HG02571 (cell line): ENCODE results near the gene TYW1B.
A peak's percentile ranks its signal among the peaks of the same experiment; 100 is the strongest.
"Not testable (repeated sequence)": the region's sequence is repeated elsewhere in the genome, so short reads cannot be mapped to it uniquely, and the experiment has no call there.

Experiments
- ATAC-seq: cut with Tn5 transposase; IDR thresholded peaks from one replicate; pipeline ENCODE4 v1.9.1; 2021; ENCODE audit warnings: mild to moderate bottlenecking, moderate library complexity; ENCODE audit not compliant: unreplicated experiment

The TYW1B gene

DNA sequence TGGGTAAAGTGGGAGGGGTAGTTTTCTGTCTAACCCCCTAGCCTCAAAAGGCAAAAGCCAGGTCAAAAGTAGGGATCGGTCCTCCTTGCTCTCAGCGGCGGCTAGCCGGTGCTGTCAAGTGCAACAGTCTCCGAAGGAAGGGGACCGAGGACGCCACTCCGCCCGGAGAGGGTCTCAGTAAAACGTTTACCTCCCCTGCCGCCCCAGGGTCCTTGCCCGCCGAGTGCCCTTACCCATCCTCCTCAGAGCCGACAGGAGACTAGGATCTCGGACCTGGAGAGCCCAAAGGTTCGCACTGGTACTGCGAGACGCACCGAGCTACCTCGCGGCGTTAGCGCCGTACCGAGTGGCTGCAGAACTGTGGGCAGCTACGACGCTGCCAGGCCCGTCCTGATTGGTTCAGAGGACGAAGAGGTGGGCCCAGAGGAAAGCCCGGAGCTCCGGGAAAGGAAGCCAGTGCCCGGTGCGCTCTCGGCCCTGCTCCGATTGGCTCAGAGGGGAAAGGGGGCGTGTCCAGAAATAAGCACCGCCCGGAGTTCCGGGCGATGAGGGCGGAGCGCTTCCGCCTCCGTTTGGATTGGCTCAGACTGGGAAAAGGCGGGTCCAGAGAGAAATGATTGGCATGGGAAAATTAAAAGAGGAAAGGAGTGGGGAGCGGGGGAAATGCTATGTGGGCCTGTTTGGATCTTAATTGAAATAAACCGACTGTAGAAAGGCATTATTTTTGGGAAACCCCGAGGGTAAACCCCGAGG, at the start of gene TYW1B:
TSS of gene TYW1B (minus strand) at position 362 of the 753 bp plus-strand sequence. CDS start at position 237, 125 bp downstream.
- ATAC-seq = peak; percentile 88

DNA sequence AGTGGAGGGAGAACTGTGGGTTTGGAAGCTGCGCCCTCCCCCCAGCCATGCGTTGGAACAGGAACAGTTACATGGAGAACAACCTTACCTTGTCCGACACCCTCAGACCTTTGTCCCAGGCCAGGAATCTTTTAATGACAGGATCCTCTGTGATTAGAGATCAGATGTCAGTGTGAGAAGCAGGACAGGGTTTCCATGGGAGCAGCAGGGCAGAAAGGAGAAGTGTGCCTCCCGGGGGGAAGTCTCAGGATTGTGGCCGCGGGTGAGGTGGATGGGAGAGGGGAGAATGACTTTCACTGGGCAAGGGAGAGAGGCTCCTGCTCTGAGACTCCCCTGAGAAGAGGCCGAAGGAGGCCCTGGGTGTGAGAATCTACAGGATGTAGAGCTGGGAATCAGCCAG, 39.6 kb upstream of the TYW1B start:
- not testable (repeated sequence) for ATAC-seq

GRCh38 chr7:72858846-72859400, 30.9 kb upstream of the TYW1B start:
- ATAC-seq = not testable (repeated sequence)

GRCh38 chr7:72857925-72858324, 29.9 kb upstream of the TYW1B start:
- not testable (repeated sequence) for ATAC-seq

- not testable (repeated sequence) for ATAC-seq
Measured at GRCh38 chr7:72855261-72855660, 27.3 kb upstream of the TYW1B start.

- ATAC-seq = not testable (repeated sequence)
Measured at GRCh38 chr7:72852937-72853336, 24.9 kb upstream of the TYW1B start.

DNA sequence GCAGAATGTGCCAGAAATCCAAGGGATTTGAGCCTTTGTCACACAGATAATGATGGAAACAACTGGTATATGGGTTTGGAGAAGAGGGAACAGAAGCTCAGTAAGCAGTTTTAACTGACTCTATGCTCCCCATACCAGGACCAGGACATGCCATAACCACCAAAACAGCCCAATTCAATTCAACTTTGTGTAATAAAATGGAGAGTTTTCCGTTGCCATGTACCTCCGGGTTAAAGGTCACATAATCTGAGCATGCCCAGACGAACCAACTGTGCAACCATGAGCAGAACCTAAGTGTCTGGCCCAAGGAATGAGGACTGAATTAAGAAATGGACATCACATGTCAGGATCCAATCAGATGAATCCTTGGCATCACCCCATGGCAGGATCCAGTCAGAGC, 22.7 kb upstream of the TYW1B start:
- not testable (repeated sequence) for ATAC-seq

- not testable (repeated sequence) for ATAC-seq
Measured at GRCh38 chr7:72844146-72844545, 16.1 kb upstream of the TYW1B start.

DNA sequence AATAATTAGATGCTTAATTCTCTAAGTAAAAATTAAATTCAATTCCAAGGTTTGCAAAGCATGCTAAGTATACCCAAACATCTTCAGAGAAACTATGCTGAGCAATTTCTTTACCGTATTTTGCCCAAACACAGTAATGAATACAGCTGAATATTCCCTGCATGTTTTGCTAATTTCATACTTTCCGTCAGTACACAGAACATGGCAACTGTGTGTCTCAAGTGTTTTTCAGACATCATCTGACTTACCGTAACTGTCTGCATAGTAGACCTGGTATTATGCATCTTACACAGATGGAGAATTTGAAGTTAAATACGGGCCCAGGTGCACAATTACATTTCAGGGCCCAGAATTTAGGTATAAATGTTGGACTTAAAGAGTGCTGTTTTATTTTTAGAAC, 15.2 kb upstream of the TYW1B start:
- ATAC-seq = not testable (repeated sequence)

GRCh38 chr7:72840966-72841511, 13.0 kb upstream of the TYW1B start:
- ATAC-seq = not testable (repeated sequence)

DNA sequence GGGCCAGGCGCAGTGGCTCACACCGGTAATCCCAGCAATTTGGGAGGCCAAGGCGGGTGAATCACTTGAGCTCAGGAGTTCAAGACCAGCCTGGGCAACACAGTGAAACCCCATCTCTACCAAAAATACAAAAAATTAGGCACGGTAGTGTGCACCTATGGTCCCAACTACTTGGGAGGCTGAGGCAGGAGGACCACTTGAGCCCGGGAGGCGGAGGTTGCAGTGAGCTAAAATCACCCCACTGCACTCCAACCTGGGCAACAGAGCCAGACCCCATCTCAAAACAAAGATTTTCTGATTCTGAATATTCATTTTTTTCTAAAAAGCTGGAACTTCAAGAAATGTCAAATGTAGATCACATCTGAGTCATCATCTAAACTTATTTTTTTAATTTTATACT, 10.3 kb upstream of the TYW1B start:
- not testable (repeated sequence) for ATAC-seq

DNA sequence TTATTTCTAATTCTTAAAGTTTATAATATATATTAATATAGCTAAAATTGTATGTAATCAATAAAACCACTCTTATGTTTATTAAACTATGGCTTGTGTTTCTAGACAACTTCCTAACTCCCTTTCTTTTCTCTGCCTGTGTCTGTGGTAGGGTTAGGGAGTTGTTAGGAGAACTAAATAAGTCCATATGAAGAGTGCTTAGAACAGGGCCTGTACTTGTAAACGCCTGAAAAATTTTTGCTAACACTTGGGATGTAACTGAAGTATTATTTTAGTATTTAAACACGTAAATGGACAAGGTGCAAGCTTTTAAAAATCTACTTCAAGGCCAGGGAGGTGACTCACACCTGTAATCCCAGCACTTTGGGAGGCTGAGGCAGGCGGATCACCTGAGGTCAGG, 9.3 kb upstream of the TYW1B start:
- not testable (repeated sequence) for ATAC-seq

- ATAC-seq = not testable (repeated sequence)
Measured at GRCh38 chr7:72830567-72830966, 2.6 kb upstream of the TYW1B start.

DNA sequence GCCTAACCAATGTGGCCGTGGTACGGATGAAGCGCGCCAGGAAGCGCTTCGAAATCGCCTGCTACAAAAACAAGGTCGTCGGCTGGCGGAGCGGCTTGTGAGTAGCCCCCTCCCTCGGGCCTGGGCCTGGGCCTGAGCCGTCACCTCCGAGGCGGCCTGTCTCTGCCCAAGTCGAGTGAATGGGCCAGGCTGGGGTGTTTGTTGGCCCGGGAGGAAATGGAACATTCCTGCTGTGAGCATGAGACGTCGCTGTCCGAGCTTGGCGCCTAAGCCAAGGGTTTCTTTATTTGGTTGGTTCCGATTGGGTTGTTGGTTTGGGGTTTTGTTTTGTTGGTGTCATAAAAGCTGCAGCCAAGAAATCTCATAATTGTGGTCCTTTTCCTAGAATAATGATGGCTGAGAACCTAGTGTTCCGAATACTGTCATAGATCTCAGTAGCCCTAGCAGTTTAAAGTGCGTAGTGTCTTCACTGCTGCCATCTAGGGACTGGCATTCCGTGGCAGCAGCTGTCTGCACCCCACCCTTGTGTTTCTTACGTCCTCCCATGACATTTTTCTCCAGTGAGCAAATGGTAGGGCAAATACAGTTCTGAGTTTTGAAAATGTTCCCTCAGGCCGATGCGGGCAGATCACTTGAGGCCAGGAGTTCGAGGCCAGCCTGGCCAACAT, 1.8 kb upstream of the TYW1B start:
- peak; percentile 19 for ATAC-seq

- ATAC-seq = peak; percentile 45
Measured at GRCh38 chr7:72829291-72829686, 1.3 kb upstream of the TYW1B start.

- ATAC-seq = not testable (repeated sequence)
Measured at GRCh38 chr7:72823765-72824732, 4.0 kb downstream of the TYW1B start.

DNA sequence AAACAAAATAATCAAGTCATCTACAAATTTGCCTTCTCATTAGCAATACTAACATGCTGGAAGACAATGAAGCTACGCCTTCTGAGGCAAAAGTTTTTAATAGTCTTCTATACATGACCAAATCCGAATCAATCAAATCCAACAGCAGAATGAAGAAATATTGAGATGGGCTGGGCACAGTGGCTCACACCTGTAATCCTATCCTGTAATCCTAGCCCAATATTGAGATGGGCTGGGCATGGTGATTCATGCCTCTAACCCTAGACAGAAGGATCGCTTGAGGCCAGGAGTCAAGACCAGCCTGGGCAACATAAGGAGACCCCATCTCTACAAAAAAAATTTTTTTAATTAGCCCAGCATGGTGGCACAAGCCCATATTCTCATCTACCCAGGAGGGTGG, 5.5 kb downstream of the TYW1B start:
- not testable (repeated sequence) for ATAC-seq

DNA sequence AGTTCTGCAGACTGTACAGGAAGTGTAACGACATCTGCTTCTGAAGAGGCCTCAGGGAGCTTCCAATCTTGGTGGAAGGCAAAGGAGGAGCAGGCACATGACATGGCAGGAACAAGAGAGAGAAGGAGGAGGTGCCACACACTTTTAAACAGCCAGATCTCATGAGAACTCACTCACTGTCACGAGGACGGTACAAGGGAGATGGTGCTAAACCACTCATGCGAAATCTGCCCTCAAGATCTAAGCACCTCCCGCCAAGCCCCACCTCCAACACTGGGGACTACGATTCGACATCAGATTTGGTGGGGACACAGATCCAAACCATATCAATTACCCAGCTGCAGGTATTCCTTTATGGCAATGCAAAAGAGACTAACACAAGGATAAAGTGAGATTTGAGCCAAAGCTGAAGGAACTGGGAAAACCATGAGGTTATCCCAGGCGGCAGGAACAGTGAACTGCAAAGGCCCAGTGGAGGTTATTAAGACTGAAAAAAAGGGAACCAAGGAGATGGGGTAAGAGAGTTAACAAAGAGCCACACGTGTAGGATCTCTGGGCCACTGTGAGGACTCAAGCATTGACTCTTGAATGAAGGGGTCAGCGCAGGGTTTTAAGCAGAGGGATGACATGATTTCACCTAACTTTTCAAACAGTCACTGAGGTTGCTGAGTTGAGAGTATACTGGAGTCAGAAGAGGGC, 9.2 kb downstream of the TYW1B start:
- not testable (repeated sequence) for ATAC-seq

DNA sequence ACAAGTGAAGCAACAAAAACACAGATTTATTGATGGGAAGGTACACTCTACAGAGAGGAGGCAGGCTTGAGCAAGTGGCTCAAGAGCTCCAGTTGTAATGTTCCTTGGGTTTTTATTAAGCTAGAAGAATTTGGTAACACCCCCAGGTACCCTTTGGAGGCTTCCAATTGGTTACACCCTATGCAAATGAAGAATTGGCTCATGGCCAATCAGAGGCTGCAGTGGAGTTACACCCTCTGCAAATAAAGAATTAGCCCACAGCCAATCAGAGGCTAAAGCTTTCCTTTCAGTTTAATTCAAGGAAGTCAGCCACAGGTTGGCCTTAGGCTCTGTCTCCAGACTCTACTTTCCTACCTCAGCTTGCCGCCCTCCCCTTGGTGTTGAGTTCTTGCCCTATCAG, 10.3 kb downstream of the TYW1B start:
- not testable (repeated sequence) for ATAC-seq
